Gastroesophageal sphincter (tissue), 3 donors: Measurements from ENCODE around the gene ZC3H12D.

Experiments
- CTCF ChIP-seq, 4 experiments: fragments of 200-600 bp in 2 of 4; fragments of 450-650 bp in 2 of 4; sonication (generic) in 1 of 4; IDR thresholded peaks; one replicate each; pipeline ENCODE4 v1.5.1; 2017 to 2019; ENCODE audit warnings: antibody characterized with exemption in 4 of 4, mild to moderate bottlenecking in 2 of 4, moderate library complexity in 2 of 4
- EP300 ChIP-seq: sonication (generic); formaldehyde crosslinking; IDR thresholded peaks from one replicate; pipeline ENCODE4 v1.6.1; 2017; ENCODE audit warnings: antibody characterized with exemption, mild to moderate bottlenecking
- POLR2A ChIP-seq, 2 donors: fragments of 450-650 bp; IDR thresholded peaks; one replicate each; pipeline ENCODE4 v1.6.1; 2017; ENCODE audit warnings: antibody characterized with exemption in 2 of 2, mild to moderate bottlenecking in 2 of 2, moderate library complexity in 1 of 2
- POLR2AphosphoS5 ChIP-seq: sonication (generic); formaldehyde crosslinking; IDR thresholded peaks from one replicate; pipeline ENCODE4 v1.6.1; 2017; ENCODE audit warnings: antibody characterized with exemption

- TF ChIP-seq POLR2A (IDR thresholded peaks at IDR 0.05) (no peak), EP300 (no peak), CTCF (IDR thresholded peaks at IDR 0.05) (no peak), POLR2AphosphoS5 (no peak)
Observed at GRCh38 chr6:149483334-149483725, 1.5 kb downstream of the ZC3H12D start.
